Adrenal gland (tissue), 12 donors: ENCODE data around the gene ZNF25. TPM values are rescaled to one million over a fixed set of nuclear protein-coding genes. Genes with fewer than 3 reads are reported as not detected.
A peak's percentile ranks its signal among the peaks of the same experiment; 100 is the strongest.

Experiments
- DNase-seq, 7 donors: peaks; one replicate each; pipeline ENCODE4 v3.0.0-alpha.2; 2019 to 2020
- H3K27ac ChIP-seq, 5 donors: fragments of 200-600 bp; sonication (generic) in 4 of 5; 1 replicate in 3 of 5; 2 replicates in 2 of 5; pipeline versions ENCODE4 v1.5.1 to v1.8.0; 2016 to 2020; ENCODE audit warnings: mild to moderate bottlenecking in 1 of 5
- H3K27me3 ChIP-seq: fragments of 200-600 bp; 2 replicates; pipeline ENCODE4 v1.8.0; 2021
- H3K36me3 ChIP-seq, 2 donors: fragments of 200-600 bp; replicated peaks in 1 of 2; 1 replicate in 1 of 2; 2 replicates in 1 of 2; pipeline versions ENCODE4 v1.5.1 to v1.8.0; 2018 to 2022
- H3K4me1 ChIP-seq, 2 donors: fragments of 200-600 bp; replicated peaks in 1 of 2; 1 replicate in 1 of 2; 2 replicates in 1 of 2; pipeline versions ENCODE4 v1.5.1 to v1.8.0; 2018 to 2021
- H3K4me3 ChIP-seq, 4 donors: fragments of 200-600 bp; sonication (generic) in 3 of 4; one replicate each; pipeline ENCODE4 v1.5.1; 2016 to 2018
- H3K9me3 ChIP-seq, 3 donors: fragments of 200-600 bp; sonication (generic) in 1 of 3; replicated peaks in 1 of 3; 1 replicate in 2 of 3; 2 replicates in 1 of 3; pipeline versions ENCODE4 v1.5.1 to v1.8.0; 2016 to 2021
- POLR2A ChIP-seq, 2 donors: fragments of 450-650 bp; IDR thresholded peaks; one replicate each; pipeline ENCODE4 v1.6.1; 2017; ENCODE audit warnings: antibody characterized with exemption in 2 of 2, mild to moderate bottlenecking in 2 of 2, moderate library complexity in 1 of 2
- WGBS, 4 donors: extraction: QIAGEN DNeasy Blood & Tissue Kit in 2 of 4; methylation state at CpG; one replicate each; pipeline versions ENCODE4 v1.1.5 to v1.1.7; 2013 to 2017; 5-methylcytosine and 5-hydroxymethylcytosine counted together
- intact Hi-C, 2 donors: fragments of 100-400 bp; cut with DNase I; formaldehyde crosslinking; loops; one replicate each; pipeline versions ENCODE4 v1.14.1 to v1.15.0; 2022 to 2023
- polyA plus RNA-seq, 3 donors: library from polyadenylated mRNA; stranded (reverse); fragments of 200-250 nt in 2 of 3; fragments of 350-450 nt in 1 of 3; fragmentation: Illumina TruSeq in 1 of 3; extraction: RNeasy Lipid Tissue Mini Kit (QIAGEN cat#74804) in 1 of 3; gene quantifications; one replicate each; pipeline ENCODE4 v1.2.3, GENCODE V29; 2013 to 2014
- total RNA-seq, 9 donors: library from RNA; depleted of rRNA in 4 of 9; stranded (reverse); fragments of >200 nt in 4 of 9; fragments of 120-200 nt in 1 of 9; fragmentation: NEBNext Ultra II Directional in 1 of 9; extraction: Animal tissue kit (Norgen Biotek cat#: 25700) in 1 of 9; gene quantifications; one replicate each; pipeline versions ENCODE4 v1.1.0 to v1.2.4, GENCODE V29; 2013 to 2023
- TF ChIP-seq, protein P1 (sequence below), 6 experiments: fragments of 450-650 bp in 4 of 6; fragments of 200-600 bp in 2 of 6; sonication (generic) in 1 of 6; IDR thresholded peaks; 1 replicate in 5 of 6; 2 replicates in 1 of 6; pipeline versions ENCODE4 v1.5.1 to v1.8.0; 2016 to 2021; ENCODE audit warnings: antibody characterized with exemption in 6 of 6, mild to moderate bottlenecking in 2 of 6, moderate library complexity in 1 of 6
- donor health status: healthy with polysubstance abuse.
- donor health status: Bipolar disorder and iron deficiency.
- donor health status: DM: yes; HTN: yes; CAD: no.
- donor health status: DM: no; HTN: no; CAD: no.
- donor health status: DM: no; HTN: no; CAD: no.
- donor health status: DM: yes; HTN: yes; CAD: no.

The ZNF25 gene
- total and polyA plus RNA-seq, 12 donors = 5.0 to 26.8 (median 10.7) TPM

DNA sequence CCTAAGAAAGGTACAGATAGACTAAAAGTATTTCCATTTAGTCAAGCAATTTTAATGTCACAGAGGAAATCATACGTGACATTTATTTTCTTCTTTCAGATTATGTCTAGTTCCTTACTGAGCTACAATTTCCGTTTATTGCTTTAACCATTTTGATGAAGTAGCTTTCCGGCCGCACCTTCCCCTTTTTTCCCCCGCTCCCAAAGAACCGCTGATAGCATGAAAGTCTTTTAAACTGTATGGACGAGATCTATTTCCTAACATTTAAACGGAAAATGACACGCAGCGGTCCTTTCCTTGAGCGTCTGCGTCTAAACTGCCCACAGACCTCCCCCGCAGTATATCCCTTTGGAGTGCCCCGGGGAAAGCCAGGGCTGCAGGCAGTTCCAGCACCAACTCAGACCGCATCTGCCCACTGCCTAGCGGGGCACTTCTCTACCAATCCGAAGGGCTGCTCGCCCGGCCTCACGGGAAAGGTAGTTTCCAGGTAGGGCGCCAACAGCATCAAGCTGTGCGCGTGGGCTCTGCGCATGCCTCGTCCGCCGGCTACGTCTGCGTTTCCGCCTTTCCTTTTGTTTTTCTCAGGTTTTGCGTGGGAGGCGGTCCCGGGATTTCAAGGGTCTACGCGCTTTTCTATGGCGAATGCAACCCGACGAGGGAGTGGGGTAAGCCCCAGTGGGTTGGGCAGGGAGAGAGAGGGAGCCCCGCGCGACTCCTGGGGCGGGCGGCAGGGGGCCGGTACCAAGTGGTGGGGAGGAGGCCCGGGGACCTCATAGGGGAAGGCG is 33.9 kb upstream of the ZNF25 start, which contains the start of gene ZNF33A:
Gene ZNF33A (plus strand): TSS at position 557 of the 785 bp plus-strand sequence. CDS start 1,667 bp downstream, outside the sequence.
- Histone ChIP-seq H3K36me3 (peaks cover 0 to 9% of the 10 kb centered on the region in 2 donors), H3K9me3 (no peaks in the 10 kb centered on the region), H3K27me3 (no peaks in the 10 kb centered on the region), H3K4me1 (peaks cover 6 to 16% of the 10 kb centered on the region in 2 donors), H3K4me3 (peak within 1 kb of the TSS; percentile 62 to 91 (median 86)), H3K27ac (peak within 1 kb of the TSS; percentile 98 to 100 (median 99))
- 0 to 1% (median 0%) methylated on average over 25 to 46 of the region's 46 CpGs for WGBS, 4 donors
- TF ChIP-seq POLR2A (IDR thresholded peaks at IDR 0.05) = peak; percentile 75 to 93
- TF ChIP-seq, protein P1, sequence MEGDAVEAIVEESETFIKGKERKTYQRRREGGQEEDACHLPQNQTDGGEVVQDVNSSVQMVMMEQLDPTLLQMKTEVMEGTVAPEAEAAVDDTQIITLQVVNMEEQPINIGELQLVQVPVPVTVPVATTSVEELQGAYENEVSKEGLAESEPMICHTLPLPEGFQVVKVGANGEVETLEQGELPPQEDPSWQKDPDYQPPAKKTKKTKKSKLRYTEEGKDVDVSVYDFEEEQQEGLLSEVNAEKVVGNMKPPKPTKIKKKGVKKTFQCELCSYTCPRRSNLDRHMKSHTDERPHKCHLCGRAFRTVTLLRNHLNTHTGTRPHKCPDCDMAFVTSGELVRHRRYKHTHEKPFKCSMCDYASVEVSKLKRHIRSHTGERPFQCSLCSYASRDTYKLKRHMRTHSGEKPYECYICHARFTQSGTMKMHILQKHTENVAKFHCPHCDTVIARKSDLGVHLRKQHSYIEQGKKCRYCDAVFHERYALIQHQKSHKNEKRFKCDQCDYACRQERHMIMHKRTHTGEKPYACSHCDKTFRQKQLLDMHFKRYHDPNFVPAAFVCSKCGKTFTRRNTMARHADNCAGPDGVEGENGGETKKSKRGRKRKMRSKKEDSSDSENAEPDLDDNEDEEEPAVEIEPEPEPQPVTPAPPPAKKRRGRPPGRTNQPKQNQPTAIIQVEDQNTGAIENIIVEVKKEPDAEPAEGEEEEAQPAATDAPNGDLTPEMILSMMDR (IDR thresholded peaks at IDR 0.05) = peak in 2 of 6 experiments; percentile 1 to 9
- peak; percentile 92 to 98 (median 96) for DNase-seq
- intact Hi-C loops = no loop called here

DNA sequence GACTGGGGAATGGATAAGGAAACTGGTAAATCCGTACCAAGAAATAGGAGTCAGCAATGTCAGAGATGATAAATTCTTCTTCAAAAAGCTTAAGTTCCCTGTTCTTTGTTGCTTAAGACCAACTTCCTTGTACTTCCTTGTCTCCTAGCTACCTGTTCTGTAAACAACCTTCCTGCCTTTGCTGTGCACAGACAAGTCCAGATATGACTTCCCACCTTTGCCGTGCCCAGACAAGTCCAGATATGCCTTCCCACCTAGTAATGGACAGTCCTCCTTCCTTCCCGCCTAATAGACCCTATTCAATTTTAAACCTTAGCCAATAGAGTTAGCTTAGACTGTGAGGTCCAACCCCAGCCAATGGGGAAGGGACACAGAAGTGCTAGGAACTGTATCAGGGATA is 31.5 kb upstream of the ZNF25 start:
- WGBS, 4 donors = 68 to 74% (median 70%) methylated on average over 3 of the region's 3 CpGs
- no peaks in the 10 kb centered on the region for H3K9me3 ChIP-seq
- peaks cover 6 to 16% of the 10 kb centered on the region in 2 donors for H3K4me1 ChIP-seq
- no peak overlapping the region for H3K4me3 ChIP-seq
- H3K27ac ChIP-seq = no peak overlapping the region
- no peaks in the 10 kb centered on the region for H3K27me3 ChIP-seq
- H3K36me3 ChIP-seq = no peaks in the 10 kb centered on the region
- intact Hi-C loops = no loop called here
- TF ChIP-seq POLR2A (IDR thresholded peaks at IDR 0.05) = no peak
- TF ChIP-seq, protein P1 (IDR thresholded peaks at IDR 0.05) = no peak
- DNase-seq = no peak

DNA sequence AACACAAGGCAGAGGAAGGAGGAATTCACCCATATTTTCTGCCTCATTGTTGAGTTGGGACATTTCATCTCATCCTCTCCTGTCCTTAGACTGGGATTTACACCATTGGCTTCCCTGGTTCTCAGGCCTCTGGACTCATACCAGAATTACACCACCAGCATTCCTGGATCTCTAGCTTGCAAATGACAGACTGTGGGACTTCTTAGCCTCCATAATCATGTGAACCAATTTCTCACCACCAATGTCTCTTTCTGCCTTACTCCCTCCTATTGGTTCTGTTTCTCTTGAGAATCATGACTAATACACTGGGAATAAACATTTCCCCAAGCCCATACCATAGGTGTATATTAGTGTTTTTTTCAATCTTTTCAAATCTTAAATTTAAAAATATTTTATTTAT is 31.1 kb upstream of the ZNF25 start:
- no peak overlapping the region for H3K4me3 ChIP-seq
- no peaks in the 10 kb centered on the region for H3K27me3 ChIP-seq
- no peaks in the 10 kb centered on the region for H3K9me3 ChIP-seq
- TF ChIP-seq POLR2A (IDR thresholded peaks at IDR 0.05) = no peak
- TF ChIP-seq, protein P1 (IDR thresholded peaks at IDR 0.05) = no peak
- no peak for DNase-seq
- H3K27ac ChIP-seq = no peak overlapping the region
- H3K4me1 ChIP-seq = peaks cover 6 to 16% of the 10 kb centered on the region in 2 donors
- intact Hi-C loops = no loop called here
- no peaks in the 10 kb centered on the region for H3K36me3 ChIP-seq

DNA sequence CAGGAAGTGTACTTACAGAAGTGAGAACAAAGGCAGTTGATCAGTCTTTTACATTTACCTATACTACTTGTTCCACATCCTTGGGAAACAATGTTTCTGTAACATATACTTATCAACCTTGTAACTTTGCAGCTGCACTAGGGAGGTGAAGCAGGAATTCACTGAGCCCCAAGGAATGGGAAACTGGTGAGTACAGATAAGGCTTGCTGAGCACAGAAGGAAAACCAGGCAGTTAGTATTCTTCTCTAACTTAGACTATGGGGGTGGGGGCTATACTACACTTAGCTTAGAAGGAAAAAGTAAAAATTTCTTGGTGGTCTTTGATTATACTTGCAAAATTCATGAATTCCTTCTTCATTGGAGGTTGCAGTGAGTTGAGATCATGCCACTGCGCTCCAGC is 27.1 kb upstream of the ZNF25 start:
- H3K36me3 ChIP-seq = no peaks in the 10 kb centered on the region
- intact Hi-C loops = no loop called here
- no peak for DNase-seq
- no peaks in the 10 kb centered on the region for H3K27me3 ChIP-seq
- WGBS, 4 donors = 90 to 98% (median 93%) methylated on average over 1 of the region's 1 CpG
- H3K4me3 ChIP-seq = no peak overlapping the region
- H3K9me3 ChIP-seq = no peaks in the 10 kb centered on the region
- TF ChIP-seq, protein P1 (IDR thresholded peaks at IDR 0.05) = no peak
- no peak for TF ChIP-seq POLR2A (IDR thresholded peaks at IDR 0.05)
- H3K4me1 ChIP-seq = no peaks in the 10 kb centered on the region
- H3K27ac ChIP-seq = no peak overlapping the region
